ENCODE data around the gene ISYNA1. TPM values are rescaled to one million over a fixed set of nuclear protein-coding genes. Genes with fewer than 3 reads are reported as not detected.

ISYNA1 gene
- total and polyA plus RNA-seq, 2 of the 4 experiments (the other 2 are of a cell fraction), result 3.4 to 24.7 TPM

- Histone ChIP-seq H3K9me1 (ENCODE audit: insufficient read depth, low read length) (peaks cover 24% of the 10 kb centered on the region), H3K27ac (ENCODE audit: insufficient read depth, low read length) (peak overlapping the region; percentile 25; the same call in 1 of the 2 replicates), H4K91ac (ENCODE audit: insufficient read depth, low read depth, low read length) (peak overlapping the region; percentile 18; the same call in 1 of the 2 replicates), H3K79me1 (ENCODE audit: low read depth in 1 of 2, low read length in 2 of 2) (peaks cover 33 to 95% of the 10 kb centered on the region in 2 experiments), H3K4me3 (ENCODE audit: insufficient read depth, low read depth, low read length) (no peak overlapping the region), H2BK20ac (ENCODE audit: low read depth, low read length) (no peak overlapping the region), H3K4ac (ENCODE audit: low read depth, low read length) (peak overlapping the region; percentile 52; the same call in 1 of the 2 replicates), H2BK5ac (ENCODE audit: low read depth, low read length, poor library complexity, severe bottlenecking) (no peak overlapping the region), H4K8ac (ENCODE audit: low read depth in 2 of 2, low read length in 2 of 2) (peak overlapping the region in 1 of 2 experiments; percentile 43; a peak in 1 of 4 replicates), H3K56ac (ENCODE audit: extremely low read depth, insufficient read depth, low read length) (no peak overlapping the region), H3K9me3 (ENCODE audit: control insufficient read depth, insufficient read depth, low read length) (no peaks in the 10 kb centered on the region), H4K5ac (ENCODE audit: low read depth, low read length) (no peak overlapping the region; the same call in 1 of the 2 replicates), H2AK5ac (ENCODE audit: low read depth, low read length) (peak overlapping the region; percentile 65), H2BK120ac (ENCODE audit: low read depth, low read length) (0 out of 2 replicates have a peak overlapping the region, but pooled peaks have one; percentile 27), H2AK9ac (replicated peaks; ENCODE audit: low read depth, low read length, poor library complexity) (no peak overlapping the region), H3K18ac (ENCODE audit: low read depth, low read length) (no peak overlapping the region), H3K4me1 (ENCODE audit: control insufficient read depth, insufficient read depth, low read length) (peaks cover 19% of the 10 kb centered on the region), H3K9ac (ENCODE audit: low read depth, low read length) (no peak overlapping the region), H4K20me1 (ENCODE audit: insufficient read depth, low read length) (peaks cover 65% of the 10 kb centered on the region), H3K36me3 (ENCODE audit: control insufficient read depth, insufficient read depth, low read length) (peaks cover 13% of the 10 kb centered on the region; the same call in 1 of the 2 replicates), H3K4me2 (ENCODE audit: low read depth, low read length) (peak overlapping the region; percentile 16; the same call in 1 of the 2 replicates), H3K14ac (replicated peaks; ENCODE audit: low read depth, low read length) (0 out of 2 replicates have a peak overlapping the region, but pooled peaks have one; percentile 45), H2BK15ac (ENCODE audit: low read depth, low read length) (no peak overlapping the region), H2AFZ (replicated peaks; ENCODE audit: low read length, poor library complexity) (no peak overlapping the region), H3K23ac (ENCODE audit: low read depth, low read length) (no peak overlapping the region), H3K27me3 (ENCODE audit: control insufficient read depth, insufficient read depth, low read length) (no peaks in the 10 kb centered on the region)
- ATAC-seq (ENCODE audit: low read depth) (no peak), DNase-seq (no peak)
- ChIA-PET CTCF (interaction anchor here (0.9 to 1.3 kb wide), 2 partner anchors 11 to 46 kb away, joined by 3 read pairs; no protein-coding TSS in a partner anchor), POLR2A (ENCODE audit: unreplicated experiment) (no interaction called here)
- WGBS, 2 experiments (ENCODE audit: extremely low coverage in 2 of 2, insufficient read length in 1 of 2), result 100% methylated on average over 2 of the region's 8 CpGs; no CpG with 5 or more reads in 1 of the 2 experiments
- no peak for TF ChIP-seq FOS (IDR thresholded peaks at IDR 0.05; ENCODE audit: low read depth, low read length)
- TF ChIP-seq BHLHE40 (IDR thresholded peaks at IDR 0.05; ENCODE audit: low read depth, low read length), result no peak
- TF ChIP-seq RAD21 (IDR thresholded peaks at IDR 0.05; ENCODE audit: low read length), result no peak
- TF ChIP-seq CEBPB (IDR thresholded peaks at IDR 0.05; ENCODE audit: low read depth, low read length), result no peak
- TF ChIP-seq CHD1 (IDR thresholded peaks at IDR 0.05; ENCODE audit: low read depth, low read length), result no peak
- no peak for TF ChIP-seq USF2 (IDR thresholded peaks at IDR 0.05; ENCODE audit: low read depth, low read length)
- TF ChIP-seq CTCF (conservative IDR thresholded peaks at IDR 0.05; ENCODE audit: low read depth, low read length), result no peak
- TF ChIP-seq NFE2L2 (IDR thresholded peaks at IDR 0.05; ENCODE audit: low read depth, low read length), result no peak
- no peak for TF ChIP-seq MAFK (IDR thresholded peaks at IDR 0.05; ENCODE audit: low read depth, low read length)
- intact Hi-C loops (cut with micrococcal nuclease), result no loop called here
- dilution Hi-C loops (cut with HindIII; ENCODE audit: low sequenced_read_pairs, unreplicated experiment), result no loop called here
- BruUV-seq (replicated peaks), result no TSS peak
- in situ Hi-C loops (cut with MboI; ENCODE audit: low sequenced_read_pairs), result no loop called here
These were observed 35.8 kb upstream of the ISYNA1 start for GRCh38 chr19:18473706-18474087.
